DND-41 (cell line): ENCODE measurements around the gene STXBP6.
"Not testable (repeated sequence)": the region's sequence is repeated elsewhere in the genome, so short reads cannot be mapped to it uniquely, and the experiment has no call there.

ENCODE experiments used
- ATAC-seq: fragments of 200-7000 bp; cut with Tn5 transposase; 3 replicates; pipeline ENCODE4 v1.9.1; 2021; ENCODE audit warnings: low read depth; ENCODE audit not compliant: insufficient read depth
- DNase-seq: peaks from one replicate; pipeline ENCODE4 v3.0.0-alpha.2; 2020
- H2AFZ ChIP-seq: 2 replicates; pipeline ENCODE4 v1.6.0; 2012; ENCODE audit warnings: low read depth, low read length
- H3K27ac ChIP-seq: 2 replicates; pipeline ENCODE4 v1.5.1; 2012; ENCODE audit warnings: low read length, inconsistent platforms
- H3K27me3 ChIP-seq: fragments of 200-600 bp; sonication (generic); 2 replicates; pipeline ENCODE4 v1.6.0; 2012; ENCODE audit warnings: low read length, mild to moderate bottlenecking, inconsistent platforms; ENCODE audit not compliant: insufficient read depth, poor library complexity
- H3K36me3 ChIP-seq: 2 replicates; pipeline ENCODE4 v1.5.1; 2012; ENCODE audit warnings: low read length, inconsistent platforms; ENCODE audit not compliant: insufficient read depth
- H3K4me1 ChIP-seq: 2 replicates; pipeline ENCODE4 v1.5.1; 2012; ENCODE audit warnings: mild to moderate bottlenecking, low read length; ENCODE audit not compliant: insufficient read depth
- H3K4me2 ChIP-seq: 2 replicates; pipeline ENCODE4 v1.6.0; 2012; ENCODE audit warnings: mild to moderate bottlenecking, moderate library complexity, low read length, inconsistent platforms; ENCODE audit not compliant: insufficient read depth
- H3K4me3 ChIP-seq, 2 experiments: fragments of 200-600 bp in 1 of 2; shearing (Covaris generic) in 1 of 2; 2 replicates each; pipeline ENCODE4 v1.5.1; 2012 to 2016; ENCODE audit warnings: inconsistent platforms in 2 of 2, low read length in 2 of 2, mild to moderate bottlenecking in 2 of 2, low read depth in 1 of 2, moderate library complexity in 1 of 2
- H3K79me2 ChIP-seq: 2 replicates; pipeline ENCODE4 v1.6.0; 2012; ENCODE audit warnings: low read length, inconsistent platforms; ENCODE audit not compliant: insufficient read depth
- H3K9ac ChIP-seq: 2 replicates; pipeline ENCODE4 v1.6.0; 2012; ENCODE audit warnings: low read depth, mild to moderate bottlenecking, inconsistent platforms, low read length, moderate library complexity
- H3K9me3 ChIP-seq: 2 replicates; pipeline ENCODE4 v1.5.1; 2012; ENCODE audit warnings: low read length, moderate library complexity, mild to moderate bottlenecking, inconsistent platforms; ENCODE audit not compliant: insufficient read depth, severe bottlenecking
- H4K20me1 ChIP-seq: 2 replicates; pipeline ENCODE4 v1.6.0; 2012; ENCODE audit warnings: low read length; ENCODE audit not compliant: insufficient read depth
- EZH2 ChIP-seq: IDR thresholded peaks from 3 replicates; pipeline ENCODE4 v1.6.1; 2012; ENCODE audit warnings: borderline replicate concordance, low read depth, mild to moderate bottlenecking, moderate library complexity, low read length, inconsistent platforms; ENCODE audit not compliant: severe bottlenecking
- TF ChIP-seq, protein P1 (sequence below): IDR thresholded peaks from 2 replicates; pipeline ENCODE4 v1.5.1; 2012; ENCODE audit warnings: borderline replicate concordance, low read length, moderate library complexity, mild to moderate bottlenecking; ENCODE audit not compliant: poor library complexity, severe bottlenecking; ENCODE audit errors: extremely low read depth

STXBP6 gene

GRCh38 chr14:24775950-24776349, 274.0 kb downstream of the STXBP6 start:
- Histone ChIP-seq H3K4me1 (no peaks in the 10 kb centered on the region), H3K9me3 (no peaks in the 10 kb centered on the region), H2AFZ (no peak overlapping the region), H4K20me1 (no peaks in the 10 kb centered on the region), H3K79me2 (no peaks in the 10 kb centered on the region), H3K36me3 (no peaks in the 10 kb centered on the region), H3K27me3 (no peaks in the 10 kb centered on the region), H3K4me3 (no peak overlapping the region), H3K9ac (no peak overlapping the region), H3K4me2 (no peak overlapping the region), H3K27ac (no peak overlapping the region)
- ATAC-seq (no peak), DNase-seq (no peak)
- TF ChIP-seq EZH2, result no peak
- TF ChIP-seq, protein P1, sequence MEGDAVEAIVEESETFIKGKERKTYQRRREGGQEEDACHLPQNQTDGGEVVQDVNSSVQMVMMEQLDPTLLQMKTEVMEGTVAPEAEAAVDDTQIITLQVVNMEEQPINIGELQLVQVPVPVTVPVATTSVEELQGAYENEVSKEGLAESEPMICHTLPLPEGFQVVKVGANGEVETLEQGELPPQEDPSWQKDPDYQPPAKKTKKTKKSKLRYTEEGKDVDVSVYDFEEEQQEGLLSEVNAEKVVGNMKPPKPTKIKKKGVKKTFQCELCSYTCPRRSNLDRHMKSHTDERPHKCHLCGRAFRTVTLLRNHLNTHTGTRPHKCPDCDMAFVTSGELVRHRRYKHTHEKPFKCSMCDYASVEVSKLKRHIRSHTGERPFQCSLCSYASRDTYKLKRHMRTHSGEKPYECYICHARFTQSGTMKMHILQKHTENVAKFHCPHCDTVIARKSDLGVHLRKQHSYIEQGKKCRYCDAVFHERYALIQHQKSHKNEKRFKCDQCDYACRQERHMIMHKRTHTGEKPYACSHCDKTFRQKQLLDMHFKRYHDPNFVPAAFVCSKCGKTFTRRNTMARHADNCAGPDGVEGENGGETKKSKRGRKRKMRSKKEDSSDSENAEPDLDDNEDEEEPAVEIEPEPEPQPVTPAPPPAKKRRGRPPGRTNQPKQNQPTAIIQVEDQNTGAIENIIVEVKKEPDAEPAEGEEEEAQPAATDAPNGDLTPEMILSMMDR, result no peak

GRCh38 chr14:24774187-24774915, 275.6 kb downstream of the STXBP6 start:
- no peaks in the 10 kb centered on the region for H3K9me3 ChIP-seq
- no peak overlapping the region for H3K4me3 ChIP-seq
- DNase-seq (no peak), ATAC-seq (no peak)
- no peak overlapping the region for H2AFZ ChIP-seq
- no peak overlapping the region for H3K27ac ChIP-seq
- H3K27me3 ChIP-seq, result no peaks in the 10 kb centered on the region
- TF ChIP-seq, protein P1, result no peak
- TF ChIP-seq EZH2, result no peak
- no peaks in the 10 kb centered on the region for H3K4me1 ChIP-seq
- no peaks in the 10 kb centered on the region for H3K36me3 ChIP-seq
- no peaks in the 10 kb centered on the region for H4K20me1 ChIP-seq
- H3K9ac ChIP-seq, result no peak overlapping the region
- no peaks in the 10 kb centered on the region for H3K79me2 ChIP-seq
- H3K4me2 ChIP-seq, result no peak overlapping the region

DNA sequence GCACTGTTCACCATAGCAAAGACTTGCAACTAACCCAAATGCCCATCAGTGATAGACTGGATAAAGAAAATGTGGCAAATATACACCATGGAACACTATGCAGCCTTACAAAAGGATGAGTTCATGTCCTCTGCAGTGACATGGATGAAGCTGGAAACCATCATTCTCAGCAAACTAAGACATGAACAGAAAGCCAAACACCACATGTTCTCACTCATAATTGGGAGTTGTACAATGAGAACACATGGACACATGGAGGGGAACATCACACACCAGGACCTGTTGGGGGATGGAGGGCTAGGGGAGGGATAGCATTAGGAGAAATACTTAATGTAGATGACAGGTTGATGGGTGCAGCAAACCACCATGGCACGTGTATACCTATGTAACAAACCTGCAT, 276.4 kb downstream of the STXBP6 start:
- not testable (repeated sequence) for H3K9ac ChIP-seq, H3K9me3 ChIP-seq, H3K27ac ChIP-seq, H3K4me1 ChIP-seq, H2AFZ ChIP-seq, H4K20me1 ChIP-seq, H3K4me3 ChIP-seq, H3K4me2 ChIP-seq, H3K27me3 ChIP-seq, H3K36me3 ChIP-seq, ATAC-seq, DNase-seq, H3K79me2 ChIP-seq

DNA sequence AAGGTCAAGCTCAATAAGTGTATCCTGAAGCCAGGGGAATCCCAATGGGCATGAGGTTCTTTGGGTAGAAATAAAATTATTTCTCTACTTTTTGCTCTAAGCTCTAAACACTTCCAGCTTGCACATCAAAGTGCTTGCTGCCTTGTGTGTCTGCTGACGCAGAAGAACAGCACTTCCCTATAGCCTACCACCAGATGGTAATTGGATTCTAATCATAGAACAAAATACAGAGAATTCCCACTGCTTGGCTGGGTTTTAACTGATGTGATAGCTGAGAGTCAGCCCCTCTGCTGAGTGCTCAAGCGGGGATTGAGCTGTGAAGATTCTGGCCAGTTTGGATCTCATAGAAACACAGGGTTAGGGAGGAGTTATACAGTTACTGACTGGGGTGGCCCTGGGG, 283.5 kb downstream of the STXBP6 start:
- DNase-seq (no peak), ATAC-seq (no peak)
- H3K9ac ChIP-seq, result no peak overlapping the region
- H3K27me3 ChIP-seq, result no peaks in the 10 kb centered on the region
- H3K9me3 ChIP-seq, result no peaks in the 10 kb centered on the region
- no peak for TF ChIP-seq EZH2
- TF ChIP-seq, protein P1, result no peak
- H3K79me2 ChIP-seq, result no peaks in the 10 kb centered on the region
- no peaks in the 10 kb centered on the region for H4K20me1 ChIP-seq
- no peak overlapping the region for H3K27ac ChIP-seq
- H3K4me2 ChIP-seq, result no peak overlapping the region
- no peak overlapping the region for H3K4me3 ChIP-seq
- H3K4me1 ChIP-seq, result no peaks in the 10 kb centered on the region
- H3K36me3 ChIP-seq, result no peaks in the 10 kb centered on the region
- no peak overlapping the region for H2AFZ ChIP-seq
